ENCODE measurements around the gene RNF175.

The RNF175 gene

GRCh38 chr4:153794006-153794405, 34.2 kb upstream of the RNF175 start:
- H3K27ac ChIP-seq: no peak overlapping the region
- H3K4me3 ChIP-seq: no peak overlapping the region
- TF ChIP-seq FOXP2 (optimal IDR thresholded peaks at IDR 0.05; ENCODE audit: control extremely low read depth, extremely low read length, insufficient read depth) (no peak), EZH2 (IDR thresholded peaks at IDR 0.05) (no peak), POLR2AphosphoS5 (IDR thresholded peaks at IDR 0.05; ENCODE audit: borderline replicate concordance, low read depth, low read length) (no peak)
- H3K9ac ChIP-seq (ENCODE audit: insufficient read length): no peak overlapping the region
- H3K9me3 ChIP-seq (ENCODE audit: low read depth, low read length): no peaks in the 10 kb centered on the region
- H3K36me3 ChIP-seq (ENCODE audit: insufficient read depth, low read length): no peaks in the 10 kb centered on the region
- no peak for DNase-seq (ENCODE audit: low read depth, low spot score)

- no peaks in the 10 kb centered on the region for H3K36me3 ChIP-seq (ENCODE audit: insufficient read depth, low read length)
- H3K27ac ChIP-seq: no peak overlapping the region
- H3K9ac ChIP-seq (ENCODE audit: insufficient read length): no peak overlapping the region
- DNase-seq (ENCODE audit: low read depth, low spot score): no peak
- no peak overlapping the region for H3K4me3 ChIP-seq
- no peaks in the 10 kb centered on the region for H3K9me3 ChIP-seq (ENCODE audit: low read depth, low read length)
- TF ChIP-seq POLR2AphosphoS5 (IDR thresholded peaks at IDR 0.05; ENCODE audit: borderline replicate concordance, low read depth, low read length) (no peak), FOXP2 (optimal IDR thresholded peaks at IDR 0.05; ENCODE audit: control extremely low read depth, extremely low read length, insufficient read depth) (no peak), EZH2 (IDR thresholded peaks at IDR 0.05) (no peak)
Measured at GRCh38 chr4:153792618-153793247, 32.9 kb upstream of the RNF175 start.

GRCh38 chr4:153791746-153792617, 32.2 kb upstream of the RNF175 start:
- Histone ChIP-seq H3K4me3 (no peak overlapping the region), H3K27ac (no peak overlapping the region), H3K9ac (ENCODE audit: insufficient read length) (no peak overlapping the region), H3K36me3 (ENCODE audit: insufficient read depth, low read length) (no peaks in the 10 kb centered on the region), H3K9me3 (ENCODE audit: low read depth, low read length) (no peaks in the 10 kb centered on the region)
- TF ChIP-seq POLR2AphosphoS5 (IDR thresholded peaks at IDR 0.05; ENCODE audit: borderline replicate concordance, low read depth, low read length) (no peak), FOXP2 (optimal IDR thresholded peaks at IDR 0.05; ENCODE audit: control extremely low read depth, extremely low read length, insufficient read depth) (no peak), EZH2 (IDR thresholded peaks at IDR 0.05) (no peak)
- no peak for DNase-seq (ENCODE audit: low read depth, low spot score)

GRCh38 chr4:153790962-153791551, 31.2 kb upstream of the RNF175 start:
- H3K9ac ChIP-seq (ENCODE audit: insufficient read length): no peak overlapping the region
- no peak overlapping the region for H3K4me3 ChIP-seq
- H3K27ac ChIP-seq: no peak overlapping the region
- no peaks in the 10 kb centered on the region for H3K9me3 ChIP-seq (ENCODE audit: low read depth, low read length)
- TF ChIP-seq FOXP2 (optimal IDR thresholded peaks at IDR 0.05; ENCODE audit: control extremely low read depth, extremely low read length, insufficient read depth) (no peak), POLR2AphosphoS5 (IDR thresholded peaks at IDR 0.05; ENCODE audit: borderline replicate concordance, low read depth, low read length) (no peak), EZH2 (IDR thresholded peaks at IDR 0.05) (no peak)
- H3K36me3 ChIP-seq (ENCODE audit: insufficient read depth, low read length): no peaks in the 10 kb centered on the region
- no peak for DNase-seq (ENCODE audit: low read depth, low spot score)

GRCh38 chr4:153790500-153790865, 30.7 kb upstream of the RNF175 start:
- DNase-seq (ENCODE audit: low read depth, low spot score): no peak
- H3K4me3 ChIP-seq: no peak overlapping the region
- no peaks in the 10 kb centered on the region for H3K9me3 ChIP-seq (ENCODE audit: low read depth, low read length)
- H3K9ac ChIP-seq (ENCODE audit: insufficient read length): no peak overlapping the region
- no peaks in the 10 kb centered on the region for H3K36me3 ChIP-seq (ENCODE audit: insufficient read depth, low read length)
- no peak for TF ChIP-seq EZH2 (IDR thresholded peaks at IDR 0.05)
- TF ChIP-seq FOXP2 (optimal IDR thresholded peaks at IDR 0.05; ENCODE audit: control extremely low read depth, extremely low read length, insufficient read depth): no peak
- TF ChIP-seq POLR2AphosphoS5 (IDR thresholded peaks at IDR 0.05; ENCODE audit: borderline replicate concordance, low read depth, low read length): no peak
- H3K27ac ChIP-seq: no peak overlapping the region

- H3K27ac ChIP-seq: no peak overlapping the region
- DNase-seq (ENCODE audit: low read depth, low spot score): no peak
- TF ChIP-seq EZH2 (IDR thresholded peaks at IDR 0.05) (no peak), FOXP2 (optimal IDR thresholded peaks at IDR 0.05; ENCODE audit: control extremely low read depth, extremely low read length, insufficient read depth) (no peak), POLR2AphosphoS5 (IDR thresholded peaks at IDR 0.05; ENCODE audit: borderline replicate concordance, low read depth, low read length) (no peak)
- no peaks in the 10 kb centered on the region for H3K36me3 ChIP-seq (ENCODE audit: insufficient read depth, low read length)
- H3K9me3 ChIP-seq (ENCODE audit: low read depth, low read length): no peaks in the 10 kb centered on the region
- H3K4me3 ChIP-seq: no peak overlapping the region
- no peak overlapping the region for H3K9ac ChIP-seq (ENCODE audit: insufficient read length)
Measured at GRCh38 chr4:153789741-153790499, 30.1 kb upstream of the RNF175 start.

GRCh38 chr4:153788413-153789276, 28.8 kb upstream of the RNF175 start, which contains the start of gene SFRP2:
TSS of gene SFRP2 (minus strand) at chr4:153789083. CDS start at chr4:153788835, 248 bp downstream.
- H3K27ac ChIP-seq: no peak within 1 kb of the TSS

More at GRCh38 chr4:153788413-153789276, 28.8 kb upstream of the RNF175 start, which contains the start of gene SFRP2:
- Histone ChIP-seq H3K4me3 (peak within 1 kb of the TSS; percentile 64), H3K9ac (ENCODE audit: insufficient read length) (no peak within 1 kb of the TSS), H3K36me3 (ENCODE audit: insufficient read depth, low read length) (no peaks in the 10 kb centered on the region), H3K9me3 (ENCODE audit: low read depth, low read length) (no peaks in the 10 kb centered on the region)
- TF ChIP-seq EZH2 (IDR thresholded peaks at IDR 0.05) (no peak), POLR2AphosphoS5 (IDR thresholded peaks at IDR 0.05; ENCODE audit: borderline replicate concordance, low read depth, low read length) (no peak), FOXP2 (optimal IDR thresholded peaks at IDR 0.05; ENCODE audit: control extremely low read depth, extremely low read length, insufficient read depth) (no peak)
- DNase-seq (ENCODE audit: low read depth, low spot score): no peak

All from SK-N-MC (cell line).